Duodenal mucosa (tissue), 2 donors: ENCODE results near the gene PSD2.

Source experiments
- H3K27ac ChIP-seq: one replicate; pipeline ENCODE4 v1.7.0; 2013; ENCODE audit warnings: low read depth, low read length
- H3K27me3 ChIP-seq, 2 donors: one replicate each; pipeline ENCODE4 v1.7.0; 2013; ENCODE audit warnings: low read length in 2 of 2, control low read depth in 1 of 2; ENCODE audit not compliant: insufficient read depth in 2 of 2, control insufficient read depth in 1 of 2
- H3K36me3 ChIP-seq, 2 donors: one replicate each; pipeline ENCODE4 v1.7.0; 2013; ENCODE audit warnings: low read length in 2 of 2, control low read depth in 1 of 2; ENCODE audit not compliant: insufficient read depth in 2 of 2, control insufficient read depth in 1 of 2
- H3K4me1 ChIP-seq, 2 donors: one replicate each; pipeline ENCODE4 v1.7.0; 2013; ENCODE audit warnings: low read length in 2 of 2, control low read depth in 1 of 2; ENCODE audit not compliant: insufficient read depth in 2 of 2, control insufficient read depth in 1 of 2
- H3K4me3 ChIP-seq, 2 donors: one replicate each; pipeline ENCODE4 v1.7.0; 2013; ENCODE audit warnings: low read length in 2 of 2, low read depth in 1 of 2
- H3K9ac ChIP-seq, 2 donors: one replicate each; pipeline ENCODE4 v1.7.0; 2013; ENCODE audit warnings: low read length in 2 of 2, low read depth in 1 of 2
- H3K9me3 ChIP-seq, 2 donors: one replicate each; pipeline ENCODE4 v1.7.0; 2013; ENCODE audit warnings: low read length in 2 of 2, control low read depth in 1 of 2; ENCODE audit not compliant: control insufficient read depth in 1 of 2

The PSD2 gene

DNA sequence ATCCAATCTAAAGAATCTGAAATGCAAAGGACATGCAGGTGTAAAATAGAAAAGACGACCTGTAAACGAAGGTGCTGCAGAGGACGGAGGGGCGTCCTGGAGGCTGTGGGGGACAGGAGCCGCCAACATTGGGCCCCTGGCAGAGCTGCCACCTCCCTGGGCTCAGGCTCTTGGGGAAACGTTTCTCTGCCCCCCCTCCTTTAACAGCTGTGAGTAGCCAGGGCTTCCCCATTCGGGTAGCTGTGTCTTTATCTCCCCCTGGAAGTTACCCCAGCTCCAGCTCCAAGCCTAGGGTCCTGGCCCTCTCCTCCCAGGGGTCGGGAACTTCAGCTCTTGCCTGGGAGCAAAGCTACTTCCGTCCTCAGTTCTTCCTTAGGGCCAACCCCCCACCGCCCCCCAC lies 51.5 kb downstream of the PSD2 start:
- Histone ChIP-seq H3K9me3 (no peaks in the 10 kb centered on the region), H3K27me3 (peaks cover 14 to 23% of the 10 kb centered on the region in 2 donors), H3K36me3 (no peaks in the 10 kb centered on the region), H3K4me3 (no peak overlapping the region), H3K27ac (no peak overlapping the region), H3K4me1 (peaks cover 3 to 5% of the 10 kb centered on the region in 2 donors), H3K9ac (no peak overlapping the region)

DNA sequence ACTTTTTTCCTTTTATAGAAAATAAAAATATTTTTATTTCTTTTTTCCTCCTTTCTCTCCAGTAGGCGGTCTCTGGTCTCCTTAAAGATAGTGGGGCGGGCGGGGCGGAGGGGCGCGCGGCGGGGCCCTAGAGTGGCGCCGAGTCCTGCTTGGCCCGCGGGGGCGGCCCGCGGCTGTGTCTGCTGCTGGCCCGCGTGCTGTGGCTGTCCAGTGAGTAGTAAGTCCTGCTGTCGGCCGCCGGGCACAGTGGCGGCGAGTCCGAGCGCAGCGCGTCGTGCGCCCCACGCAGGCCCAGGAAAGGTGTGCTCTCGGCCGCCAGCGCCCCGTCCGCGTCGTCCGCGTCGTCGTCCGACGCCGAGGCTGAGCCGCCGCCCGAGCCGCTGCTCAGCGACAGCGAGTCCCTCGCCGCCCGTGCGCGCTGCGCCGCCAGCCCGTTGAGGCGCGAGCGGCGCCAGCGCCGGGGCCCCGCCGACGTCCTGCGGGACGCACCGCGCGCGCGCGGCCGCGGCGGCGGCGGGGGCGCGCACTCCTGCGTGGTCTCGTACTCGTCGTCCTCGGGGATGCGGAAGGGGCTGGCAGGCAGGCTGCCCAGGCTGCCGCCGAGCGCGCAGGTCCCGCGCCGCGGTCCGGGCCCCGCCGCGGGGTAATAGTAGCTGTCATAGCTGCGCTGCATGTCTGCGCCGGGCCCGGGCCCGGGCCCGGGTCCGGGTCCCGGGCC lies 52.3 kb downstream of the PSD2 start:
- H3K9me3 ChIP-seq: no peaks in the 10 kb centered on the region
- H3K27ac ChIP-seq: no peak overlapping the region
- H3K27me3 ChIP-seq: peaks cover 14 to 23% of the 10 kb centered on the region in 2 donors
- no peaks in the 10 kb centered on the region for H3K36me3 ChIP-seq
- no peak overlapping the region for H3K9ac ChIP-seq
- H3K4me1 ChIP-seq: peaks cover 3 to 5% of the 10 kb centered on the region in 2 donors
- peak overlapping the region; percentile 35 to 64 for H3K4me3 ChIP-seq

DNA sequence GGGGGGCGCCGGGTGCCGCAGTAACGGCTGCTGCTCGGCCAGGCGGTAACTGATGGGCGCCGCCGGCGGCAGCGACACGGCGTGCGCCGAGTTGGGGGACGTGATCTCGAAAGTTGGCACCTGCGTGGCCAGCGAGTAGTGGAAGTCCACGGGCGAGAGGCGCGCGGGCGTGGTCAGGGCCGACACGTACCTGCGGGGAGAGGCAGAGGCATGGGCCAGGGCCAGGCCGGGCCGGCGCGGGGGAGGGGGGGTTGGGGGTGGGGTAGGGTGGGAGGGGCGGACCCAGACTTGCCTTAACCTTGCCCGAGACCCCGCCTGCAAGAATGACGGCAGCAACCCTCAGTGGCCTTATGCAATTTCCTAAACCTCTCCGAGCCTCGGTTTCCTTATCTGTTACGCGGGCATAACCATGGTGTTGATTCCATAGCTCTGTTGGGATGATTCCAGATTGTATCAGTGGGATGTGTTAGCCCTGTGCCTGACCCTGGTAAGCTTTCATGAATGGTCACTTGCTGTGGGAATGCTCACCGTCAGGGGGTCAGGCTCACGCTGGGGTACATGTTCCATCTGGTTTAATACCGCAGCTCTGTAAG lies 53.0 kb downstream of the PSD2 start:
- Histone ChIP-seq H3K36me3 (no peaks in the 10 kb centered on the region), H3K27me3 (peaks cover 14 to 23% of the 10 kb centered on the region in 2 donors), H3K9ac (no peak overlapping the region), H3K27ac (no peak overlapping the region), H3K4me3 (peak overlapping the region; percentile 35 to 51), H3K4me1 (peaks cover 3 to 5% of the 10 kb centered on the region in 2 donors), H3K9me3 (no peaks in the 10 kb centered on the region)

DNA sequence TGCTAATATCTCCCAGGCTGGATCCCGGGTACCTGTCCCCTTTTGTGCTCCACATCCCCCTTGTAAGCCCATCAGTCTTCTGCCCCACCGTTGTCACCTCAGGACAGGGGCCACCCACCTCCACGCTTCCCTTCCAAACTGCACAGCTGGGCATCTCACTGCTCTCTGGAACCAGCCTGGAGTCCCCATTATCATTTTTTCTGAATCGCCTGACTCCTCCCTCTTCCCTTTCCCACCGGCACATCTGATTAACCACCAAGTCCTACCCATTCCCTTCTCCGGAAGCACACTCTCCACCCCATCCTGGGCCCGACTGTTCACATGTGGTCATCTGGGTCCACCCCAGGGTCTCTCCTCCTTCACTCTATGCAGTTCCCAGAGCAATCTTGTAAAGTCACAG lies 53.9 kb downstream of the PSD2 start:
- H3K9ac ChIP-seq: no peak overlapping the region
- peaks cover 3 to 5% of the 10 kb centered on the region in 2 donors for H3K4me1 ChIP-seq
- no peak overlapping the region for H3K27ac ChIP-seq
- peaks cover 14 to 23% of the 10 kb centered on the region in 2 donors for H3K27me3 ChIP-seq
- no peak overlapping the region for H3K4me3 ChIP-seq
- no peaks in the 10 kb centered on the region for H3K36me3 ChIP-seq
- no peaks in the 10 kb centered on the region for H3K9me3 ChIP-seq

- H3K9me3 ChIP-seq: no peaks in the 10 kb centered on the region
- H3K4me3 ChIP-seq: no peak overlapping the region
- H3K27ac ChIP-seq: no peak overlapping the region
- H3K27me3 ChIP-seq: peaks cover 14 to 21% of the 10 kb centered on the region in 2 donors
- no peaks in the 10 kb centered on the region for H3K36me3 ChIP-seq
- H3K9ac ChIP-seq: no peak overlapping the region
- peaks cover 3 to 5% of the 10 kb centered on the region in 2 donors for H3K4me1 ChIP-seq
These were observed 54.3 kb downstream of the PSD2 start for GRCh38 chr5:139849942-139850341.

DNA sequence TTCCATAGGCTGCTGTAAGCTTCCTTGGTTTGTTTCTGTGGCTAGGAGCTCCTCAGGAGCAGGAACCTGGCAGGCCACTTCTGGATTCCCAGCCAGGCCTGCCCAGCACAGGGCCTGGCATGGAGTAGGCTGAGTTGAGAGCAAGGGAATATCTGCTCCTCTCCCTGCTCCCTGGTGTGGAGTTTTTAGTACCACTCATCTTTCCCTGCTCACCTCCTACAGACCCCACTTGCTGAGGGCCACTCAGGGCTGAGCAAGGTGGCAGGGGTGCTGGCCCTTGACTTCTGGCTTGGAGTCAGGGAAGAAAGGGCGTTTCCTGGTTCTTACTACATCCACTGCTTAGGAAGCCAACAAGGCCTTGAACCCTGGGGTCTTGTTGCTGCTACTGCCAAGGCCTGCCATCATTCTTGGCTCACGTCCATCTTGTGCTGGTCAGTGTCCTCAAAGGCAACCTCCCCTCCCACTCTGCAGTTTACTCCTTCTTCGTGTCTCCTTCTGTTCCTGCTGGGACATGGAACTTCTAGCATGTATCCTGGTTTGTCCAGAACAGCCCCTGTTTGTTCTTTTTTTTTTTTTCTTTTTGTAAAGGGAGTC lies 54.9 kb downstream of the PSD2 start:
- H3K9ac ChIP-seq: no peak overlapping the region
- no peaks in the 10 kb centered on the region for H3K36me3 ChIP-seq
- no peak overlapping the region for H3K4me3 ChIP-seq
- peaks cover 13 to 20% of the 10 kb centered on the region in 2 donors for H3K27me3 ChIP-seq
- H3K4me1 ChIP-seq: peaks cover 3 to 5% of the 10 kb centered on the region in 2 donors
- H3K27ac ChIP-seq: no peak overlapping the region
- H3K9me3 ChIP-seq: no peaks in the 10 kb centered on the region

GRCh38 chr5:139851558-139851957 lies 56.0 kb downstream of the PSD2 start:
- Histone ChIP-seq H3K4me3 (no peak overlapping the region), H3K36me3 (no peaks in the 10 kb centered on the region), H3K9me3 (no peaks in the 10 kb centered on the region), H3K27me3 (peaks cover 4 to 10% of the 10 kb centered on the region in 2 donors), H3K9ac (no peak overlapping the region), H3K27ac (no peak overlapping the region), H3K4me1 (no peaks in the 10 kb centered on the region)

GRCh38 chr5:139852696-139853095 lies 57.1 kb downstream of the PSD2 start:
- Histone ChIP-seq H3K27me3 (no peaks in the 10 kb centered on the region), H3K9ac (no peak overlapping the region), H3K4me1 (no peaks in the 10 kb centered on the region), H3K9me3 (no peaks in the 10 kb centered on the region), H3K36me3 (no peaks in the 10 kb centered on the region), H3K4me3 (no peak overlapping the region), H3K27ac (no peak overlapping the region)

DNA sequence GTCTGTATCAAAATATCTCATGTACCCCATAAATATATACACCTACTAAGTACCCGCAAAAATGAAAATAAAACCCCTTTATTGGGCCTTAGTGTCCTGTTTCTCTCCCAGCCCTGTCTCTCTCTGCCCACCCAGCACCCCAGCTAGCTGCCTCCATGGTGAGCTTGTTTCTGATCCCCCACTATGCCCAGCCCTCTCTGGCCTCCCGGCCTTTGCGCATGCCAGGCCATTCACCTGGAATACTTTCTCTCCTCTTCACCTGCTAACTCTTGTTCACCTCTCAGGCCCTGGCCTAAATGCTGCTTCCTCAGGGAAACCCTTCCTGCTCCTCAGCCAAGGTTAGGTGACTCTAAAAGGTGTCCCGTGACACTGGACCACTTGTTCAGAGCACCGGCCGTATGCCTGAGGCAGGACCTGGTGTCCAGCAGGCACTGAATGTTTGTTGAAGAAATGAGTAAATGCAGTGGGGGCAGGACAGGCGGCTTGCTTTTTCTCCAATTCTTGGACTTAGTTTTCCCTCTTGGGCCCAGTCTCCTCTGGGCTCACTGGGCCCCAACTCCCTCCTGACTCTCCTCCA lies 58.5 kb downstream of the PSD2 start:
- H3K4me3 ChIP-seq: no peak overlapping the region
- no peaks in the 10 kb centered on the region for H3K36me3 ChIP-seq
- H3K27me3 ChIP-seq: peaks cover 0 to 3% of the 10 kb centered on the region in 2 donors
- H3K27ac ChIP-seq: no peak overlapping the region
- H3K9ac ChIP-seq: no peak overlapping the region
- H3K9me3 ChIP-seq: no peaks in the 10 kb centered on the region
- H3K4me1 ChIP-seq: no peaks in the 10 kb centered on the region

- no peak overlapping the region for H3K27ac ChIP-seq
- peaks cover 0 to 3% of the 10 kb centered on the region in 2 donors for H3K27me3 ChIP-seq
- no peaks in the 10 kb centered on the region for H3K36me3 ChIP-seq
- H3K9me3 ChIP-seq: no peaks in the 10 kb centered on the region
- H3K9ac ChIP-seq: no peak overlapping the region
- no peak overlapping the region for H3K4me3 ChIP-seq
- no peaks in the 10 kb centered on the region for H3K4me1 ChIP-seq
These were observed 59.3 kb downstream of the PSD2 start for GRCh38 chr5:139854953-139855352.
